ENCODE results near the gene CACHD1. TPM values are rescaled to one million over a fixed set of nuclear protein-coding genes. Genes with fewer than 3 reads are reported as not detected.
A peak's percentile ranks its signal among the peaks of the same experiment; 100 is the strongest.

The CACHD1 gene
- total and polyA plus RNA-seq, 9 of the 15 experiments (the other 6 are each of a cell fraction or from before 2014, with no cell fraction given): 0.07 TPM; not detected in 8

GRCh38 chr1:64532646-64533045, 62.7 kb downstream of the CACHD1 start:
- 0% methylated on average over 2 of the region's 2 CpGs for WGBS (ENCODE audit: insufficient coverage, low coverage, missing lambda C conversion rate)
- POLR2A ChIA-PET: interaction anchor here (1.1 kb wide), 1 partner anchor 14 kb away, joined by 4 read pairs; no protein-coding TSS in a partner anchor

GRCh38 chr1:64535938-64536835, 66.3 kb downstream of the CACHD1 start:
- DNase-seq (ENCODE audit: extremely low read depth in 1 of 4, low spot score in 3 of 4): no peak
- under 1% methylated on average over 10 of the region's 10 CpGs for WGBS (ENCODE audit: insufficient coverage, low coverage, missing lambda C conversion rate)
- H3K9me1 ChIP-seq (ENCODE audit: control insufficient read depth, insufficient read depth, low read length): no peaks in the 10 kb centered on the region
- intact Hi-C loops (cut with micrococcal nuclease): no loop called here
- no peak overlapping the region for H3K4me2 ChIP-seq (ENCODE audit: insufficient read depth, low read length)
- H3K79me2 ChIP-seq (ENCODE audit: control insufficient read depth, insufficient read depth, low read length): no peaks in the 10 kb centered on the region
- POLR2A ChIA-PET: no interaction called here
- CTCF ChIA-PET (ENCODE audit: low intra/inter-chr PET ratio): no interaction called here
- H3K4me3 ChIP-seq: no peak overlapping the region
- H3K9me3 ChIP-seq (replicated peaks; ENCODE audit: control insufficient read depth, insufficient read depth, low read depth, low read length): no peaks in the 10 kb centered on the region
- H3K4me1 ChIP-seq (replicated peaks in 1 of 2; ENCODE audit: control insufficient read depth in 2 of 2, insufficient read depth in 2 of 2, low read length in 2 of 2): no peaks in the 10 kb centered on the region
- FAIRE-seq: no peak
- no peaks in the 10 kb centered on the region; a peak in 1 of 5 replicates for H3K27me3 ChIP-seq (ENCODE audit: control insufficient read depth in 2 of 2, insufficient read depth in 2 of 2, low read length in 2 of 2)
- H4K20me1 ChIP-seq (replicated peaks; ENCODE audit: control insufficient read depth, insufficient read depth, low read length): no peaks in the 10 kb centered on the region
- TF ChIP-seq ARHGAP35 (IDR thresholded peaks at IDR 0.05; ENCODE audit: partially characterized antibody) (no peak), TFE3 (CRISPR knock-in tag; IDR thresholded peaks at IDR 0.05) (peak; percentile 43; the same call in 1 of the 2 replicates)
- in situ Hi-C loops (cut with MboI): no loop called here
- no peak overlapping the region for H3K27ac ChIP-seq (ENCODE audit: extremely low read depth, low read depth, low read length)
- no TSS peak for BruUV-seq (replicated peaks)
- H3K9ac ChIP-seq (ENCODE audit: insufficient read depth in 1 of 2, low read depth in 2 of 2, low read length in 2 of 2): no peak overlapping the region
- ATAC-seq: no peak
- H3K36me3 ChIP-seq (ENCODE audit: control insufficient read depth, insufficient read depth, low read length): no peaks in the 10 kb centered on the region
- H2AFZ ChIP-seq (ENCODE audit: low read depth, low read length): no peak overlapping the region

More at GRCh38 chr1:64532646-64533045, 62.7 kb downstream of the CACHD1 start:
- no peaks in the 10 kb centered on the region for H3K9me1 ChIP-seq (ENCODE audit: control insufficient read depth, insufficient read depth, low read length)
- FAIRE-seq (no peak), DNase-seq (ENCODE audit: extremely low read depth in 1 of 4, low spot score in 3 of 4) (no peak), ATAC-seq (no peak)
- no TSS peak for BruUV-seq (replicated peaks)
- TF ChIP-seq MXI1 (IDR thresholded peaks at IDR 0.05; ENCODE audit: low read depth, low read length): no peak
- TF ChIP-seq RBM25 (IDR thresholded peaks at IDR 0.05; ENCODE audit: low read depth, low read length, severe bottlenecking): no peak
- TF ChIP-seq ILF3 (IDR thresholded peaks at IDR 0.05; ENCODE audit: borderline replicate concordance): no peak
- TF ChIP-seq SIX5 (IDR thresholded peaks at IDR 0.05; ENCODE audit: borderline replicate concordance in 1 of 2, insufficient read depth in 1 of 2, low read depth in 1 of 2, low read length in 2 of 2): no peak
- no peak for TF ChIP-seq NFE2L1 (tag; IDR thresholded peaks at IDR 0.05; ENCODE audit: borderline replicate concordance, low read depth)
- no peaks in the 10 kb centered on the region for H3K36me3 ChIP-seq (ENCODE audit: control insufficient read depth, insufficient read depth, low read length)
- H3K79me2 ChIP-seq (ENCODE audit: control insufficient read depth, insufficient read depth, low read length): no peaks in the 10 kb centered on the region
- no peaks in the 10 kb centered on the region for H4K20me1 ChIP-seq (replicated peaks; ENCODE audit: control insufficient read depth, insufficient read depth, low read length)
- H3K4me2 ChIP-seq (ENCODE audit: insufficient read depth, low read length): no peak overlapping the region
- in situ Hi-C loops (cut with MboI): no loop called here
- H3K27me3 ChIP-seq (ENCODE audit: control insufficient read depth in 2 of 2, insufficient read depth in 2 of 2, low read length in 2 of 2): no peaks in the 10 kb centered on the region
- H3K9ac ChIP-seq (ENCODE audit: insufficient read depth in 1 of 2, low read depth in 2 of 2, low read length in 2 of 2): no peak overlapping the region
- CTCF ChIA-PET (ENCODE audit: low intra/inter-chr PET ratio): no interaction called here
- no peaks in the 10 kb centered on the region for H3K4me1 ChIP-seq (replicated peaks in 1 of 2; ENCODE audit: control insufficient read depth in 2 of 2, insufficient read depth in 2 of 2, low read length in 2 of 2)
- intact Hi-C loops (cut with micrococcal nuclease): no loop called here
- H3K4me3 ChIP-seq: no peak overlapping the region
- H2AFZ ChIP-seq (ENCODE audit: low read depth, low read length): no peak overlapping the region
- no peaks in the 10 kb centered on the region for H3K9me3 ChIP-seq (replicated peaks; ENCODE audit: control insufficient read depth, insufficient read depth, low read depth, low read length)
- H3K27ac ChIP-seq (ENCODE audit: extremely low read depth, low read depth, low read length): no peak overlapping the region

Measured in K562 (cell line).